ENCODE data around the gene LMTK3. TPM values are rescaled to one million over a fixed set of nuclear protein-coding genes. Genes with fewer than 3 reads are reported as not detected.
A peak's percentile ranks its signal among the peaks of the same experiment; 100 is the strongest.

LMTK3 gene
- total RNA-seq, 1 experiment from 2014 or later: 10.6 TPM

- intact Hi-C loops (cut with micrococcal nuclease; ENCODE audit: unreplicated experiment): no loop called here
- POLR2A ChIA-PET: interaction anchor here (0.6 kb wide), 1 partner anchor 102 kb away, joined by 10 read pairs; no protein-coding TSS in a partner anchor
- no TSS peak for BruUV-seq (replicated peaks)
- in situ Hi-C loops (cut with HindIII; ENCODE audit: low pct_unique_long_range_greater_than_20kb, low sequenced_read_pairs): no loop called here
- CTCF ChIA-PET: no interaction called here
- Histone ChIP-seq H3K27ac (ENCODE audit: low read length) (no peak overlapping the region), H3K36me3 (ENCODE audit: control insufficient read depth, insufficient read depth, low read length) (peaks cover 7% of the 10 kb centered on the region), H3K27me3 (ENCODE audit: control insufficient read depth, insufficient read depth, low read length) (no peaks in the 10 kb centered on the region), H3K9me3 (ENCODE audit: control insufficient read depth, insufficient read depth, low read depth, low read length) (no peaks in the 10 kb centered on the region), H3K4me1 (ENCODE audit: control insufficient read depth, insufficient read depth, low read length) (peaks cover 9% of the 10 kb centered on the region), H3K4me3 (ENCODE audit: low read depth in 2 of 2, low read length in 2 of 2) (no peak overlapping the region)
- DNase-seq (ENCODE audit: low read depth, low spot score) (no peak), ATAC-seq (no peak)
- TF ChIP-seq POLR2AphosphoS5 (IDR thresholded peaks at IDR 0.05; ENCODE audit: low read depth, low read length) (no peak), REST (IDR thresholded peaks at IDR 0.05; ENCODE audit: insufficient read depth in 1 of 2, low read depth in 2 of 2, low read length in 1 of 2) (no peak), CTCF (IDR thresholded peaks at IDR 0.05) (no peak), SIN3A (IDR thresholded peaks at IDR 0.05; ENCODE audit: borderline replicate concordance, insufficient read depth, low read depth, low read length) (no peak), TCF7L2 (IDR thresholded peaks at IDR 0.05; ENCODE audit: low read depth, low read length) (no peak)
Observed at GRCh38 chr19:48448563-48448962, 63.1 kb downstream of the LMTK3 start.

GRCh38 chr19:48446579-48446978 lies 65.1 kb downstream of the LMTK3 start:
- BruUV-seq (replicated peaks): no TSS peak
- in situ Hi-C loops (cut with HindIII; ENCODE audit: low pct_unique_long_range_greater_than_20kb, low sequenced_read_pairs): no loop called here
- intact Hi-C loops (cut with micrococcal nuclease; ENCODE audit: unreplicated experiment): no loop called here
- ChIA-PET CTCF (no interaction called here), POLR2A (no interaction called here)
- H3K4me1 ChIP-seq (ENCODE audit: control insufficient read depth, insufficient read depth, low read length): peaks cover 9% of the 10 kb centered on the region
- no peaks in the 10 kb centered on the region for H3K9me3 ChIP-seq (ENCODE audit: control insufficient read depth, insufficient read depth, low read depth, low read length)
- H3K36me3 ChIP-seq (ENCODE audit: control insufficient read depth, insufficient read depth, low read length): peaks cover 6% of the 10 kb centered on the region
- no peak for TF ChIP-seq CTCF (IDR thresholded peaks at IDR 0.05)
- TF ChIP-seq TCF7L2 (IDR thresholded peaks at IDR 0.05; ENCODE audit: low read depth, low read length): no peak
- TF ChIP-seq REST (IDR thresholded peaks at IDR 0.05; ENCODE audit: insufficient read depth in 1 of 2, low read depth in 2 of 2, low read length in 1 of 2): no peak
- no peak for TF ChIP-seq SIN3A (IDR thresholded peaks at IDR 0.05; ENCODE audit: borderline replicate concordance, insufficient read depth, low read depth, low read length)
- TF ChIP-seq POLR2AphosphoS5 (IDR thresholded peaks at IDR 0.05; ENCODE audit: low read depth, low read length): no peak
- DNase-seq (ENCODE audit: low read depth, low spot score) (no peak), ATAC-seq (no peak)
- H3K4me3 ChIP-seq (ENCODE audit: low read depth in 2 of 2, low read length in 2 of 2): peak overlapping the region; percentile 86 to 95
- no peaks in the 10 kb centered on the region for H3K27me3 ChIP-seq (ENCODE audit: control insufficient read depth, insufficient read depth, low read length)
- H3K27ac ChIP-seq (ENCODE audit: low read length): peak overlapping the region; percentile 87
